GM18951 (cell line): ENCODE measurements around the gene COP1.
"Not testable (repeated sequence)": the region's sequence is repeated elsewhere in the genome, so short reads cannot be mapped to it uniquely, and the experiment has no call there.

ENCODE experiments used
- POLR2A ChIP-seq: IDR thresholded peaks from 4 replicates; pipeline ENCODE4 v1.6.1; 2011; ENCODE audit warnings: mild to moderate bottlenecking; ENCODE audit not compliant: insufficient read length, insufficient read depth; ENCODE audit errors: extremely low read depth
- in situ Hi-C: fragments of 300-500 bp; cut with MboI; formaldehyde crosslinking; loops from one replicate; pipeline ENCODE4 v1.12.0; 2022; ENCODE audit warnings: low sequenced_read_pairs, mixed read lengths, inconsistent platforms; ENCODE audit not compliant: unreplicated experiment

Gene COP1

DNA sequence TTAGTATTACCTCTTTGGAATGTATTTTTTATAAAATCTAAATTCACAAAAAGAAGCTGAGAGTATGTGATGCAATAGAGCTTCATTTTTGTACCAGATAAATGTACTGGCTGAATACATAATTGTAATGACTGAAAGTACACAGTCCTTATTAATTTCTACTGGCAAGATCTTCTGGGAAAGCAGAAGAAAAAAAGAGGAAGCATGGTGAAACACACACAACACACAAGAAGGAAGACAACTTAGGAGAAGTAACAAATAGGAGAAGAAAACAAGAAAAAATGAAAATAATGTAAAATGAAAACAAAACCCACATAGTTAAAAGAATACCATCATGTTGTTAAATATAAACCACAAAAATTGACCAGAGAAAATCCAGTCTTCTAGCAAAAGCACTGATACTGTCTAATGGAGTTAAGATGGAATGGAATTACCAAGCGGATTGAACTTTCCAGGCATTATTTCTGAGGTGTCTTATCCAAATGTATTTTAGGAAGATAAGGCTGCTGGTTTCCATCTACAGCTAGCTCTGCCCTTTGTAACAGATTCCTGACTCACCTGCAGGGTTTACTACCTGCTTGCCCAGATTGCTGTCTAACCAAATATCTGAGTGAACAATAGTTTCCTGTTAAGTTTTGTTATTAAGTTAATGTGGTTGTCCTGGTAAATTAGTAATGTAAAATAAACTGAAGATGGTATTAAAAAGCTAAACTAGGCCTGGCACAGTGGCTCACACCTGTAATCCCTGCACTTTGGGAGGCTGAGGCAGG, 4.5 kb upstream of the COP1 start:
- no peak for TF ChIP-seq POLR2A
- in situ Hi-C loops = no loop called here

DNA sequence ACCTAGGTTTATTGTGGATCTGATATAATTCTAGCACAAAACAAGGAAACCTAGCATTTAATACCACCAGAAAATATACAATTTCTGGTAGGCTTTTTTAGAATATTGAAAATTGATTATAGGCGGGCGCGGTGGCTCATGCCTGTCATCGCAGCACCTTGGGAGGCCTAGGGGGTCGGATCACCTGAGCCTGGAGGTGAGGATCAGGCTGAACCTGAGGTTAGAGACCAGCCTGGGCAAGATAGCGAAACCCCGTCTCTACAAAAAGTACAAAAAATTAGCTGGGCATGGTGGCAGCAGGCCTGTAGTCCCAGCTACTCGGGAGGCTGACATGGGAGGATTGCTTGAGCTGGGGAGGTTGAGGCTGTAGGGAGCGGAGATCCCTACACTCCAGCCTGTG, 948 bp upstream of the COP1 start:
- in situ Hi-C loops = no loop called here
- TF ChIP-seq POLR2A = no peak

DNA sequence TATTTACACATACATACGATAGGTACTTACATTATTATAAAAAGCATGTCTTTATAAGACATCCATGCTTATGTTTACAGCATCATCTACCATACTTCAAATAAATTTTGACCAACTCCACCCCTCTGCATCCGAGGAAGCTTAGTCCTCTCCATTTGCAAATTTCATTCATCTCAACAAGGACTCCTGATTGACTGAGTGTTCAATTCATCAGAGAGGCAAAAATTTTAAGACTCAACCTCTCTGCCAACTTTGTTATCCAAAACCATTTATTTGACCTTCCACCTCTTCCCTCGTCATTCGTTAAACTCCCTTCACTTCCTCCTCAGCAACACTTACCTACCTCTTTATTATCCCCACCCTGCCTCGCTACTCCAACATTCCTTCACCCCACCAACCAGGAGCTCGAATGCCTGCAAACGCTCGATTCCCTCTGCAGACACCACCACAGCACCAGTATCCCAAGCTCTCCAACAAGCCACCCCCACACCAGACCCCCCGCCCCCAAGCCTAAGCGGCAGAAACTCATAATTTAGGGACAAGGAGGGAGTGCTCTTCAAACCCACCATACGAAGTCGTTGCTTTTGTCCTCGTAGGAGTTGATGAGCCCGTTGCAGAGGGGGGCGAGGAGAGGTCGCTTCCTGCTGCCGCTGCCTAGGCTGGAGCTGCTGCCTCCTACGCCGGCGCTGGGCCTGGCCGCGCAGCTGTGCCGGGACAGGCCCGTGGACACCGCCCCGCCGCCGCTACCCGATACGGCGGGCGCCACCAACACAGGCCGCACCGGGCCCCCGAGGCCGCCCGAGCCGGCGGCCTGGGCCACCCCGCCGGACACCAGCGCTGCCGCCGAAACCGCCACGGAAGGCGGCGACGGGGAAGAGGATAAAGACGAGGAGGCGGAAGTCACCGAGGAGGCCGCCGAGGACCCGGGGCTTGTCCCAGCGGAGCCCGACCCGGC, 803 bp downstream of the COP1 start:
- in situ Hi-C loops = no loop called here
- TF ChIP-seq POLR2A = no peak

DNA sequence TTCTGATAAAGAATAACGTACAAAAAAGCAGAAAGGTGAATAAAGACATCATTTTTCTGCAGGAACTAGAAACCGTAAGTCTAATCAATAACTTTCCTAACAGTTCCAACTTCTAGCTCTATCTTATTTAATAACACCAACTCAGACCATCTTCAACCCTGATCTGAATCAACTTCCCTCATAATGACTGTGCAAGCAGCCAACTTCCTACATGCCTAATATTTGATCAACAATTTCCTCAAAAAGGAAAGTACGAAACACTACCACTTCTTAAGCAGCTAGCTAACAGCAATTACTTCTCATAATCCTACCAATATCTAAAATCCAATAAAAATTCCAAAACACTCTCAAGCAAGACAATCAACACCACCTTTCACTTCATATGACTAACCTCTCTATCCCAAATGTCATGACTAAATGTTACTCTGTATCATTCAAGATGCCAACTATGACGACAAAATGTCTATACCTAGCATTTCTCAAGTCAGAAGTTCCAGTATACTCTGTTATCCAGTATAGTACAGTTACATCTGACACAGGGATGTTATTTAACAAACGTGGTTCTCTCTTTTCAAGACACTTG, 1.7 kb downstream of the COP1 start:
- in situ Hi-C loops = no loop called here

DNA sequence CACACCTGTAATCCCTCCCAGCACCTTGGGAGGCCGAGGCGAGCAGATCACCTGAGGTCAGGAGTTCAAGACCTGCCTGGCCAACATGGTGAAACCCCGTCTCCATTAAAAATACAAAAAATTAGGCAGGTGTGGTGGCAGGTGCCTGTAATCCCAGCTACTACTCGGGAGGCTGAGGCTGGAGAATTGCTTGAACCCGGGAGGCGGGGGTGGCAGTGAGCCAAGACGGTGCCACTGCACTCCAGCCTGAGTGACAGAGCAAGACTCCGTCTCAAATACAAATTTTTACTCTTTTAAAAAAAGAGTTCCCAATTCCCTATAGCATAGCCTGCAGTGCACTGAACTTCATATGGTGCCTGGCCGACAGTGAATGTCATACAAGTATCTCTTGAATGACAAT, 2.4 kb downstream of the COP1 start:
- in situ Hi-C loops = not testable (repeated sequence)

More for the DNA sequence above, 1.7 kb downstream of the COP1 start:
- no peak for TF ChIP-seq POLR2A

DNA sequence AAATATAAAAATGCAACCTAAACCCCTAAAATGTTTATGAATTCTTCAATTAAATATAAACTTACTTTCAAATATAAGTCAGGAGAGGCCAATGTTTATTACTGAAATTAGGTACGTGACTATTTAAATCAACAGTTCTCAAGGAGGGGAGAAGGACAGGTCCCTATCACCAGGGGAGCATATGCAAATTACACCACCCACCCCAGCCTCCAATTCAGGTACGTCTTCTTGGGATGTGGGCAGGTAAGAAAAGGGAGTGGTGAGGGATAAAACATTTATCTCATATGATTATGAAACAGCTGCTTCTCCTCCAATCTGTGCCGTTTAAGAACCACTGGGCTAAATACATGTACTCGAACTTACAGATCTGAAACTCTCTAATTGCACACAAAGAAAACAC, 3.4 kb downstream of the COP1 start:
- in situ Hi-C loops = no loop called here
- no peak for TF ChIP-seq POLR2A

DNA sequence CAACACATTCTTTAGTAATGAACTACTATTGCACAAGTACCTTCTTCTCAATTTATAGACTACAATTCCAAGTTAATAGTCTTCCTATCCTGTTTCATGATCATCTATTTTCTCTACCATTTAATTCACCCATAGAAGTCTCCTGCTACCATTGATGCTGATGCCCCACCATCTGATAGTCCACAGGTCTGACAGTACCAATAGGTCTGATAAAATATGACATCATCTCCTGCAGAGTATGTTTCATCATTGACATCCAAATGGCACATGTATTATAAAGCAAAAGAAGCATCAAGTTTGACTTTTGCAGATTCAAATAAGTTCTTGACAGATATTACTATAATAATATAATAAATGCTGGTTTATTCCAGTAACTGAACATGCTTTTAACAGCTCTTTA, 5.5 kb downstream of the COP1 start:
- TF ChIP-seq POLR2A = no peak
- in situ Hi-C loops = no loop called here

DNA sequence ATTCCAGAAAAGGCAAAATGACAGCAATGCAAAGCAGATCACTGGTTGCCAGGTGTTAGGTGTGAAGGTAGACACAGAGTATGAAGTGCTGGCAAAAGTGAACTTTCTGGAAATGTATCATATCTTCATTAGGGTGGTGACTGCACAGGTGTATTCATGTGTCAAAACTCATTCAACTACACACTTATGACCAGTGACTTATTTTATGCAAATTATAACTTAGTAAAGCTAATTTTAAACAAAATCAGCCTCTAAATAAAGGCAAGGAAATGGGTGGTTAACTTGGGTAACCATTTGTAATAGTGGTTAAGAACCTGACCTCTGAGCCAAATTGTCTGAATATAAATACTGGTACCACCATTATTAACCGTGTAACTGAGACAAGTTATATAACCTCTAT, 7.4 kb downstream of the COP1 start:
- TF ChIP-seq POLR2A = no peak
- in situ Hi-C loops = no loop called here

DNA sequence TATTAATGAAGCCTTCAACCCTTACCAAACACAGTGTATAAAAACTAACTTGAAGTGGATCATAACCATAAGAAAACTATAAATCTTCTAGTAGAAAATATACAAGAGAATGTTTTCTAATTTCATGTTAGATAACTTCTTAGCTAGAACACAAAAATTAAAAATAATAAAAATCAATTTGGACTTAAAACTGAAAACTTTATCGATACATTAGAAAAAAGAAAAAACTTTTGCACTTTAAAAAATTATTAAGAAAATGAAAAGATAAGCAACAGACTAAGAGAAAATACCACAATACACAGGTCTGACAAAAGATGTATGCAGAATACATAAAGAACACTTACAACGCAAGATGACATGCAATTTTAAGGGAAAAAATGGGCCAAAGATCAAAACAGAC, 8.7 kb downstream of the COP1 start:
- in situ Hi-C loops = no loop called here
- TF ChIP-seq POLR2A = no peak

DNA sequence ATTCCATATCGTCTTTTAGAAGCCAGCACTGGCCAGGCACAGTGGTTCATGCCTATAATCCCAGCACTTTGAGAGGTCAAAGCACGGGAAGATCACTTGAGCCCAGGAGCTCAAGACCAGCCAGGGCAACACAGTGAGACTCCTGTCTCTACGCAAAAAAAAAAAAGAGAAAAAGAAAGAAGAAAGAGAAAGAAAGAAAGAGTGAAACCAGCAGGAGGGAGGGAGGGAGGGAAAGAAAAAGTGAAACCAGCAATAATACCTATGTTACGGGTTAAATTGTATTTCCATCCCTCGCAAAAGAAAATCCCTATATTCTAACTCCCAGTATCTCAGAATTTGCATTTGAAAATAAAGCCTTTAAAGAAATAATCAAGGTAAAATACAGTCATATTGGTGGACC, 10.4 kb downstream of the COP1 start:
- no peak for TF ChIP-seq POLR2A
- in situ Hi-C loops = no loop called here

DNA sequence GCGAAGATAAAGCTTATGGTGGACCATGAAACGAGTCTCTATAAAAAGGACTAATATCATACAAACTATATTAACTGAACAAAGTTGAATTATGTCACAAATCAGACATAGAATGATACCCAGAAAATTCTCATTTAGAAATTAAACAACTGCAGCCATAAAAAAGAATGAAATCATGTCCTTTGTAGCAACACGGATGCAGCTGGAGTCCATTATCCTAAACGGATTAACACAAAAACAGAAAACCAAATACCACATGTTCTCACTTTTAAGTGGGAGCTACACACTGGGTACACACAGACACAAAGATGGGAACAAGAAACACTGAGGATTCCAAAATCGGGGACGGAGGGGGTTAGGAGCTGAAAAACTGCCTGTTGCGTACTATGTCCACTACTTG, 11.5 kb downstream of the COP1 start:
- in situ Hi-C loops = no loop called here
- no peak for TF ChIP-seq POLR2A

DNA sequence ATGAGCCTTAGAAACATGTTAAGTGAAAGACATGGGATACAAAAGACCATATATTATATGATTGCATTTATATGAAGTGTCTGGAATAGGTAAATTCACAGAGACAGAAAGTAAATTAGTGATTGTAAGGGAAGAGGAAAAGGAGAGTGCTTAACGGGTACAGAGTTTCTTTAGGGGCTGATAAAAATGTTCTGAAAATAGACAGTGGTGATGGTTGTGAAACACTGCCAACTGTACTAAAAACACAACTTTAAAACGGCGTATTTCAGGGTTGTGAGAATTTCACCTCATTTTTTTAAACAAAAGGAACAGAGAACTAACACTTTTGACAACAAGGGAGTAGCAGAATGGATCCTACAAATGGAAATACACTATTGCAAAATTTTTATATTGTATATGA, 13.4 kb downstream of the COP1 start:
- in situ Hi-C loops = no loop called here

DNA sequence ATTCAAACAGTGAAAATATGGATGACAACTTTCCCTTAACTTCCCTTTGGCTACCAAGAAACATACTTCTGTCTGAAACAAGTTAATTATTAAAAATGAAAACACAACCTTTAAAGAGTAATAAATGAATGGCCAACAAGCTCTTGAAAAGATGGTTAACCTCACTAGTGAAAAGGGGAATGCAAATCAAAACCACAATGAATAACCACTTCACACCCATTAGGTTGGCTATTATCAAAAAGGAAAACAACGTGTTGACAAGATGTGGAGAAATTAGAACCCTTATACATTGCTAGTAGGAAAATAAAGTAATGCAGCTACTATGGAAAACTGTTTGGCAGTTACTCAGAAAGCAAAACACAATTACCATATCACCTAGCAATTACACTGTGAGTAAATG, 14.1 kb downstream of the COP1 start:
- in situ Hi-C loops = no loop called here

More for the DNA sequence above, 13.4 kb downstream of the COP1 start:
- TF ChIP-seq POLR2A = no peak

DNA sequence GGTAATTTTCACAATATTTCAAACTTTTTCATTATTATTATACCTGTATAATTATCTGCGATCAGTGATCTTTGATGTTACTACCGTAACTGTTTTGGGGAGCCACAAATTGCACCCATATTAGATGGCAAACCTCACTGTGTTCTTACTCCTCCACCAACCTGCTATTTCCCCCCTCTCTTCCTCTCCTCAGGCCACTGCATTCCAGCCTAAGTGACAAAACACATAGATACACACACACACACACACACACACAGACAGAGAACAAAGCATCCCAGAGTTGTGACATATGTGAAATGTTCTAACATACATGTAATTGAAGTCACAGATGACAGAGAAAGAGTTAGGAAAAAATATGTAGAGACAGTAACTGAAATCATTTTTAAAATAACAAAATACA, 18.5 kb downstream of the COP1 start:
- in situ Hi-C loops = no loop called here
- TF ChIP-seq POLR2A = no peak

More for the DNA sequence above, 14.1 kb downstream of the COP1 start:
- no peak for TF ChIP-seq POLR2A

DNA sequence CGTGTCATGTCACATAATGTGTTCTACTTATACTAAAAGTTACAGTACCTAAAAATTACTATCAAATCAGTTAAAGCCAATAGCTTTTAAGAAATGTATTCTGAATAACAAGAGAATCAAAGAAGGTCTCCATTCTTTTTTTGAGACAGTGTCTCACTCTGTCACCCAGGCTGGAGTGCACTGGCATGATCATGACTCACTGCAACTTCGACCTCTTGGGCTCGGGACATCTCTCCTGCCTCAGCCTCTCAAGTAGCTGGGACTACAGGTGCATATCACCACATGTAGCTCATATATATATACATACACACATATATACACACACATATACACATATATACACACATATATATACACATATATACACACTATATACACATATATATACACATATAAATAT, 20.1 kb downstream of the COP1 start:
- in situ Hi-C loops = no loop called here
- no peak for TF ChIP-seq POLR2A
